ENCODE data around the gene TUBB4B. TPM values are rescaled to one million over a fixed set of nuclear protein-coding genes. Genes with fewer than 3 reads are reported as not detected.

Gene TUBB4B
- total and polyA plus RNA-seq, 2 of the 4 experiments (the other 2 are of a cell fraction), result 237 to 529 TPM

GRCh38 chr9:137192448-137192780, 48.7 kb upstream of the TUBB4B start:
- Histone ChIP-seq H3K79me1 (ENCODE audit: low read depth in 1 of 2, low read length in 2 of 2) (peaks cover 5 to 72% of the 10 kb centered on the region in 2 experiments), H3K27ac (ENCODE audit: insufficient read depth, low read length) (no peak overlapping the region), H3K18ac (ENCODE audit: low read depth, low read length) (no peak overlapping the region), H3K4me2 (ENCODE audit: low read depth, low read length) (no peak overlapping the region), H3K56ac (ENCODE audit: extremely low read depth, insufficient read depth, low read length) (no peak overlapping the region), H4K91ac (ENCODE audit: insufficient read depth, low read depth, low read length) (no peak overlapping the region), H4K5ac (ENCODE audit: low read depth, low read length) (no peak overlapping the region), H2BK20ac (ENCODE audit: low read depth, low read length) (no peak overlapping the region), H2AK9ac (replicated peaks; ENCODE audit: low read depth, low read length, poor library complexity) (peak overlapping the region; percentile 72), H4K8ac (ENCODE audit: low read depth in 2 of 2, low read length in 2 of 2) (no peak overlapping the region), H3K4ac (ENCODE audit: low read depth, low read length) (no peak overlapping the region), H3K36me3 (ENCODE audit: control insufficient read depth, insufficient read depth, low read length) (peaks cover 26% of the 10 kb centered on the region), H2AK5ac (ENCODE audit: low read depth, low read length) (no peak overlapping the region), H4K20me1 (ENCODE audit: insufficient read depth, low read length) (peaks cover 31% of the 10 kb centered on the region), H3K9me3 (ENCODE audit: control insufficient read depth, insufficient read depth, low read length) (no peaks in the 10 kb centered on the region), H3K4me3 (ENCODE audit: insufficient read depth, low read depth, low read length) (no peak overlapping the region), H2BK5ac (ENCODE audit: low read depth, low read length, poor library complexity, severe bottlenecking) (no peak overlapping the region), H2BK15ac (ENCODE audit: low read depth, low read length) (no peak overlapping the region), H3K4me1 (ENCODE audit: control insufficient read depth, insufficient read depth, low read length) (peaks cover 11% of the 10 kb centered on the region), H3K9me1 (ENCODE audit: insufficient read depth, low read length) (no peaks in the 10 kb centered on the region), H3K14ac (replicated peaks; ENCODE audit: low read depth, low read length) (no peak overlapping the region), H2BK120ac (ENCODE audit: low read depth, low read length) (no peak overlapping the region), H3K9ac (ENCODE audit: low read depth, low read length) (no peak overlapping the region), H3K27me3 (ENCODE audit: control insufficient read depth, insufficient read depth, low read length) (no peaks in the 10 kb centered on the region), H2AFZ (replicated peaks; ENCODE audit: low read length, poor library complexity) (no peak overlapping the region), H3K23ac (ENCODE audit: low read depth, low read length) (no peak overlapping the region)
- dilution Hi-C loops (cut with HindIII; ENCODE audit: low sequenced_read_pairs, unreplicated experiment) (no loop called here), in situ Hi-C loops (cut with MboI; ENCODE audit: low sequenced_read_pairs) (no loop called here), intact Hi-C loops (cut with micrococcal nuclease) (no loop called here)
- TF ChIP-seq CTCF (conservative IDR thresholded peaks at IDR 0.05; ENCODE audit: low read depth, low read length) (no peak), CEBPB (IDR thresholded peaks at IDR 0.05; ENCODE audit: low read depth, low read length) (no peak), MAZ (IDR thresholded peaks at IDR 0.05; ENCODE audit: borderline replicate concordance, low read depth, low read length) (no peak), MAFK (IDR thresholded peaks at IDR 0.05; ENCODE audit: low read depth, low read length) (no peak), ELK1 (IDR thresholded peaks at IDR 0.05; ENCODE audit: borderline replicate concordance, low read depth, low read length) (no peak), SMC3 (IDR thresholded peaks at IDR 0.05; ENCODE audit: low read depth, low read length) (no peak), CHD1 (IDR thresholded peaks at IDR 0.05; ENCODE audit: low read depth, low read length) (no peak), NFE2L2 (IDR thresholded peaks at IDR 0.05; ENCODE audit: low read depth, low read length) (no peak), FOS (IDR thresholded peaks at IDR 0.05; ENCODE audit: low read depth, low read length) (no peak), RFX5 (IDR thresholded peaks at IDR 0.05; ENCODE audit: low read depth, low read length) (no peak)
- WGBS, 2 experiments (ENCODE audit: extremely low coverage in 2 of 2, insufficient read length in 1 of 2), result 100% methylated on average over 3 of the region's 10 CpGs; no CpG with 5 or more reads in 1 of the 2 experiments
- ChIA-PET POLR2A (ENCODE audit: unreplicated experiment) (no interaction called here), CTCF (no interaction called here)
- DNase-seq (no peak), ATAC-seq (ENCODE audit: low read depth) (no peak)
- BruUV-seq (replicated peaks), result no TSS peak

Data from IMR-90 (cell line).